Endothelial cell of umbilical vein (primary cell): ENCODE results near the gene NIN. TPM values are rescaled to one million over a fixed set of nuclear protein-coding genes. Genes with fewer than 3 reads are reported as not detected.

ENCODE experiments used
- BruUV-seq: library from RNA; stranded (reverse); fragments of 400-500 nt; replicated peaks from 2 replicates; lab custom pipeline; 2021; lab: Mats Ljungman, UMichigan
- CTCF ChIA-PET: fragments of 300-600, 350-600 bp; sonication (Branson Sonifier 250); formaldehyde crosslinking; loops from one replicate; lab custom pipeline; 2021; ENCODE audit warnings: antibody characterized with exemption, inconsistent platforms; lab: Charles Lee
- POLR2A ChIA-PET: fragments of 300-600, 350-600 bp; sonication (Branson Sonifier 250); formaldehyde crosslinking; loops from one replicate; lab custom pipeline; 2021; ENCODE audit warnings: antibody characterized with exemption, inconsistent platforms; lab: Charles Lee
- DNase-seq: peaks from one replicate; pipeline ENCODE4 v3.0.0-alpha.2; 2011; ENCODE audit warnings: low read depth, low spot score
- FAIRE-seq: peaks from 2 replicates; lab custom pipeline; 2011; peaks lifted over from hg19 to GRCh38; lab: Jason Lieb, UNC
- H2AFZ ChIP-seq: 2 replicates; pipeline ENCODE4 v1.6.0; 2012; ENCODE audit warnings: low read depth, low read length, control low read depth, inconsistent platforms
- H3K27ac ChIP-seq: 2 replicates; pipeline ENCODE4 v1.5.1; 2011; ENCODE audit warnings: low read depth, mild to moderate bottlenecking, control low read depth, low read length, moderate library complexity; ENCODE audit not compliant: insufficient read depth
- H3K27me3 ChIP-seq, 2 experiments: 2 replicates each; pipeline versions ENCODE4 v1.6.0 to v1.6.1; 2011; ENCODE audit warnings: low read length in 2 of 2, mixed read lengths in 1 of 2; ENCODE audit not compliant: control insufficient read depth in 2 of 2, insufficient read depth in 2 of 2
- H3K36me3 ChIP-seq, 2 experiments: 2 replicates in 1 of 2; 3 replicates in 1 of 2; pipeline ENCODE4 v1.5.1; 2011; ENCODE audit warnings: low read length in 2 of 2, mild to moderate bottlenecking in 1 of 2, moderate library complexity in 1 of 2; ENCODE audit not compliant: control insufficient read depth in 2 of 2, insufficient read depth in 2 of 2; ENCODE audit errors: extremely low read depth in 1 of 2
- H3K4me1 ChIP-seq: 3 replicates; pipeline ENCODE4 v1.5.1; 2011; ENCODE audit warnings: mild to moderate bottlenecking, low read length; ENCODE audit not compliant: control insufficient read depth, insufficient read depth; ENCODE audit errors: extremely low read depth
- H3K4me2 ChIP-seq: 2 replicates; pipeline ENCODE4 v1.6.1; 2011; ENCODE audit warnings: low read length, control low read depth, mixed read lengths; ENCODE audit not compliant: insufficient read depth
- H3K4me3 ChIP-seq, 3 experiments: fragments of 200-600 bp in 1 of 3; sonication (generic), shearing (Covaris generic) in 1 of 3; replicated peaks in 1 of 3; 2 replicates each; pipeline ENCODE4 v1.5.1; 2011 to 2016; ENCODE audit warnings: control low read depth in 3 of 3, low read length in 3 of 3, mild to moderate bottlenecking in 2 of 3, inconsistent platforms in 1 of 3, low read depth in 1 of 3, moderate library complexity in 1 of 3; ENCODE audit not compliant: insufficient read depth in 1 of 3
- H3K79me2 ChIP-seq: 2 replicates; pipeline ENCODE4 v1.6.0; 2012; ENCODE audit warnings: low read length, inconsistent platforms; ENCODE audit not compliant: control insufficient read depth, insufficient read depth
- H3K9ac ChIP-seq: replicated peaks from 2 replicates; pipeline ENCODE3; 2011; ENCODE audit warnings: low read length, control low read depth; ENCODE audit not compliant: insufficient read depth; ENCODE audit errors: extremely low read depth
- H3K9me1 ChIP-seq: replicated peaks from 3 replicates; pipeline ENCODE4 v1.6.0; 2011; ENCODE audit warnings: mild to moderate bottlenecking, low read length; ENCODE audit not compliant: control insufficient read depth, insufficient read depth; ENCODE audit errors: extremely low read depth
- H3K9me3 ChIP-seq: replicated peaks from 2 replicates; pipeline ENCODE4 v1.5.1; 2012; ENCODE audit warnings: low read length, inconsistent platforms; ENCODE audit not compliant: control insufficient read depth, insufficient read depth
- H4K20me1 ChIP-seq: replicated peaks from 2 replicates; pipeline ENCODE3; 2011; ENCODE audit warnings: mild to moderate bottlenecking, low read length; ENCODE audit not compliant: control insufficient read depth, insufficient read depth; ENCODE audit errors: extremely low read depth
- FOS ChIP-seq: IDR thresholded peaks from 2 replicates; pipeline ENCODE4 v1.6.1; 2011; ENCODE audit warnings: mild to moderate bottlenecking, low read length, moderate library complexity, borderline replicate concordance; ENCODE audit not compliant: insufficient read depth
- JUN ChIP-seq: IDR thresholded peaks from 2 replicates; pipeline ENCODE4 v1.6.1; 2011; ENCODE audit warnings: borderline replicate concordance, low read depth; ENCODE audit not compliant: insufficient read length, insufficient read depth
- POLR2AphosphoS5 ChIP-seq: IDR thresholded peaks from 2 replicates; pipeline ENCODE4 v1.6.1; 2012; ENCODE audit warnings: low read depth, mild to moderate bottlenecking, control low read depth, low read length, moderate library complexity; ENCODE audit not compliant: insufficient read depth
- dilution Hi-C: fragments of 300-500 bp; cut with MboI; formaldehyde crosslinking; loops from one replicate; pipeline ENCODE4 v1.15.0; 2019; ENCODE audit warnings: low sequenced_read_pairs; ENCODE audit not compliant: extremely low pct_ligation_motif_present
- intact Hi-C: fragments of 100-400 bp; cut with micrococcal nuclease; formaldehyde crosslinking; loops from one replicate; pipeline ENCODE4 v1.10.0; 2022
- polyA plus RNA-seq, 4 experiments: library from polyadenylated mRNA; depleted of rRNA in 3 of 4; stranded (reverse) in 3 of 4; unstranded in 1 of 4; fragments of >200 nt; gene quantifications; 2 replicates each; pipeline versions ENCODE4 v1.2.1 to v1.2.3, GENCODE V29; 2011 to 2012; ENCODE audit warnings: missing spikeins in 1 of 4
- total RNA-seq: library from RNA; stranded (reverse); gene quantifications from 2 replicates; pipeline ENCODE4 v1.2.3, GENCODE V29; 2021
- TF ChIP-seq, protein P1 (sequence below): IDR thresholded peaks from 2 replicates; pipeline ENCODE4 v1.6.1; 2011; ENCODE audit not compliant: insufficient read depth, insufficient read length

NIN gene
- total and polyA plus RNA-seq, 2 donors (not counting 3 experiments of a cell fraction or from before 2014, with no cell fraction given), result 7.1 to 76.3 TPM

- Histone ChIP-seq H3K27me3 (no peaks in the 10 kb centered on the region), H3K36me3 (peaks cover 18 to 20% of the 10 kb centered on the region in 2 experiments), H3K4me3 (no peak overlapping the region), H4K20me1 (no peaks in the 10 kb centered on the region), H3K9ac (no peak overlapping the region), H3K4me2 (no peak overlapping the region), H3K9me3 (no peaks in the 10 kb centered on the region), H3K4me1 (no peaks in the 10 kb centered on the region), H2AFZ (no peak overlapping the region), H3K9me1 (no peaks in the 10 kb centered on the region), H3K79me2 (no peaks in the 10 kb centered on the region), H3K27ac (no peak overlapping the region)
- no TSS peak for BruUV-seq
- DNase-seq (no peak), FAIRE-seq (no peak)
- dilution Hi-C loops (no loop called here), intact Hi-C loops (no loop called here)
- POLR2A ChIA-PET, result interaction anchor here (0.7 kb wide), 1 partner anchor 11 kb away, joined by 5 read pairs; no protein-coding TSS in a partner anchor
- TF ChIP-seq POLR2AphosphoS5, result no peak
- no peak for TF ChIP-seq FOS
- TF ChIP-seq JUN, result no peak
- CTCF ChIA-PET, result interaction anchor here (0.7 to 8.1 kb wide), 3 partner anchors 16 to 100 kb away, joined by 3 to 91 read pairs (median 6); no protein-coding TSS in a partner anchor
Measured at GRCh38 chr14:50759800-50760543, 71.0 kb downstream of the NIN start.

DNA sequence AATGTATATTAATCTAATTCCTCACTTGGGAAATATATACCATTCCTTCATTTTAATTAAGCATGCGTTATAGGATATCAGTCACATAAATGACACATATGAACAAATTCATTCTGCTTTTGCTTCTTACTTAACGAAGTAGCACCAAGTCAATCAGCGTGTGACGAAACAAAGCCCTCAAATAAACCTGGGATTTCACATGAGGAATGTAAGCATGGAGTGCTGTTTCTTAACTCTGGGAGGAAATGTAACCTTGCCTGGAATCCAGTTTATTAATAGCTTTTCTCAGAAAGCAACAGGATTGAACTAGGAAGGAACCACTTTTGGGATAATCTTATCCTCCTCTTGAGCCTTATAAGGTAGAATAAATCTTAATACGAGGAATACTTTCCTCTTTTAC lies 72.0 kb downstream of the NIN start:
- Histone ChIP-seq H3K9me1 (no peaks in the 10 kb centered on the region), H2AFZ (no peak overlapping the region), H3K27ac (no peak overlapping the region), H3K4me1 (no peaks in the 10 kb centered on the region), H3K79me2 (no peaks in the 10 kb centered on the region), H3K9me3 (no peaks in the 10 kb centered on the region), H3K4me3 (no peak overlapping the region), H3K4me2 (no peak overlapping the region), H4K20me1 (no peaks in the 10 kb centered on the region), H3K9ac (no peak overlapping the region), H3K27me3 (no peaks in the 10 kb centered on the region), H3K36me3 (peaks cover 20 to 23% of the 10 kb centered on the region in 2 experiments)
- intact Hi-C loops (no loop called here), dilution Hi-C loops (no loop called here)
- ChIA-PET POLR2A (no interaction called here), CTCF (interaction anchor here (2.4 to 3.5 kb wide), 3 partner anchors 15 to 101 kb away, joined by 9 to 18 read pairs (median 14); no protein-coding TSS in a partner anchor)
- TF ChIP-seq, protein P1, sequence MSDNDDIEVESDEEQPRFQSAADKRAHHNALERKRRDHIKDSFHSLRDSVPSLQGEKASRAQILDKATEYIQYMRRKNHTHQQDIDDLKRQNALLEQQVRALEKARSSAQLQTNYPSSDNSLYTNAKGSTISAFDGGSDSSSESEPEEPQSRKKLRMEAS, result no peak
- TF ChIP-seq FOS, result no peak
- BruUV-seq, result no TSS peak
- no peak for FAIRE-seq
- DNase-seq, result no peak
